Measurements from ENCODE around the gene MTRF1L. TPM values are rescaled to one million over a fixed set of nuclear protein-coding genes. Genes with fewer than 3 reads are reported as not detected.
"Not testable (repeated sequence)": the region's sequence is repeated elsewhere in the genome, so short reads cannot be mapped to it uniquely, and the experiment has no call there.

Gene MTRF1L
- total RNA-seq, 2 donors from 2014 or later: 28.3 to 36.1 TPM

DNA sequence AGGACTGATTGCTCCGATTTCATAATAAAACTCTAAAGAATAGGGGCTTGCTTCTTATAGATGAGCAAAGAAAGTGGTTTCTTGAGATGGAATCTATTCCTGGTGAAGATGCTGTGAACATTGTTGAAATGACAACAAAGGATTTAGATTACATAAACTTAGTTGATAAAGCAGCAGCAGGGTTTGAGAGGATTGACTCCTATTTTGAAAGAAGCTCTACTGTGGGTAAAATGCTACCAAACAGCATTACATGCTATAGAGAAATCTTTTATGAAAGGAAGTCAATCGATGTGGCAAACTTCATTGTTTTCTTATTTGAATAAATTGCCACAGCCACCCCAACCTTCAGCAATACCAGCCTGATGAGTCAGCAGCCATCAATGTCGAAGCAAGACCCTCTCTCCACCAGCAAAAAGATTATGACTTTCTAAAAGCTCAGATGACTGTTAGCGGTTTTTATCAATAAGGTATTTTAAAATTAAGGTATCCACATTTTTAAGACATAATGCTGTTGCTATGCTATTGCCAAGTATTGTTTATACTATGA, 12.7 kb upstream of the MTRF1L start:
- intact Hi-C loops (cut with DNase I): no loop called here
- DNase-seq: no peak
- ATAC-seq: no peak

DNA sequence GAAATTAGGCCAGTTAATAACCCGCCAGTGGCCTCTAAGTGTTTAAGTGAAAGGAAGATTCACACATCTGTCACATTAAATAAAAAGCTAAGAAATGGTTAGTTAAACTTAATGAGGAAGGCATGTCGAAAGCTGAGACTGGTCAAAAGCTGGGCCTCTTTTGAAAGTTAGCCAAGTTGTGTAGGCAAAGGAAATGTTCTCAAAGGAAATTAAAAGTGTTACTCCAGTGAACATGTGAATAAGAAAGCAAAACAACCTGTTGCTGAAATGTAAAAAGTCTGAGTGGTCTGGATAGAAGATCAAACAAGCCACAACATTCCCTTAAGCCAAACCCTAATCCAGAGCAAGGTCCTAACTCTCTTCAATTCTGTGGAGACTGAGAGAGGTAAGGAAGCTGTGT, 10.9 kb upstream of the MTRF1L start:
- no peak for DNase-seq
- no peak for ATAC-seq
- intact Hi-C loops (cut with DNase I): no loop called here

DNA sequence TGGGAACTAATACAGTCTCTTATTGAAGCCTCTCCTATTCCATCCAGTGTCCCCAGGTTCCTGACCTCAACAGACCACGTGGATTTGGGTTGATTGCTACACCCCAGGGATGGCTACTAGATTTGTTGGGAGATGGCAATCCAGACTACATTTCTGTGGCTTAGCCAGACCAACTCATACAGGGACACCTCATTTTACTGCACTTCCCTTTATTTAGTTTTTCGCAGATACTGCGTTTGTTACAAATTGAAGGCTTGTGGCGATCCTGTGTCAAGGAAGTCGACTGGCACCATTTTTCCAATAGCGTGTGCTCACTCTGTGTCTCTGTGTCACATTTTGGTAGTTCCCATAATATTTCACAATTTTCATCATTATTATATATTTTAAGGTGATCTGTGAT, 10.3 kb upstream of the MTRF1L start:
- ATAC-seq: no peak
- no peak for DNase-seq
- intact Hi-C loops (cut with DNase I): no loop called here

DNA sequence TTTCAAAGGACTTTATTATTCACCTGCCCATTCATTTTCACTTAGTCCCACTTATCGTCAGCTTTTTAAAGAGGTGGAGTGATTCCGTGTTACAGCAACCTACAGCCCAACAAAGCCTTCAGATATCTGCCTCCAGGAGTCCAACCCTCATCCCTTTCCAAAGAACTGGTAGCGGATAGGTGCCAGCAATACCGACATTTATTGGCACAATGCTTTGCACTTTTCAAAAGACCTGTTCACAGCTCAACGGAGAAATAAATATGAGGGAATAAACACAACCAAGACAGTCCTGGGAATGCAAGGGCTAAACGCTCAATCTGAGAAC, 819 bp upstream of the MTRF1L start:
- intact Hi-C loops (cut with DNase I): loop anchor here in 1 of 2 donors (2.0 kb wide), 1 partner anchor 21 kb away; the partner anchor contains the start of gene FBXO5
- ATAC-seq: peak in 1 of 2 donors; percentile 13

DNA sequence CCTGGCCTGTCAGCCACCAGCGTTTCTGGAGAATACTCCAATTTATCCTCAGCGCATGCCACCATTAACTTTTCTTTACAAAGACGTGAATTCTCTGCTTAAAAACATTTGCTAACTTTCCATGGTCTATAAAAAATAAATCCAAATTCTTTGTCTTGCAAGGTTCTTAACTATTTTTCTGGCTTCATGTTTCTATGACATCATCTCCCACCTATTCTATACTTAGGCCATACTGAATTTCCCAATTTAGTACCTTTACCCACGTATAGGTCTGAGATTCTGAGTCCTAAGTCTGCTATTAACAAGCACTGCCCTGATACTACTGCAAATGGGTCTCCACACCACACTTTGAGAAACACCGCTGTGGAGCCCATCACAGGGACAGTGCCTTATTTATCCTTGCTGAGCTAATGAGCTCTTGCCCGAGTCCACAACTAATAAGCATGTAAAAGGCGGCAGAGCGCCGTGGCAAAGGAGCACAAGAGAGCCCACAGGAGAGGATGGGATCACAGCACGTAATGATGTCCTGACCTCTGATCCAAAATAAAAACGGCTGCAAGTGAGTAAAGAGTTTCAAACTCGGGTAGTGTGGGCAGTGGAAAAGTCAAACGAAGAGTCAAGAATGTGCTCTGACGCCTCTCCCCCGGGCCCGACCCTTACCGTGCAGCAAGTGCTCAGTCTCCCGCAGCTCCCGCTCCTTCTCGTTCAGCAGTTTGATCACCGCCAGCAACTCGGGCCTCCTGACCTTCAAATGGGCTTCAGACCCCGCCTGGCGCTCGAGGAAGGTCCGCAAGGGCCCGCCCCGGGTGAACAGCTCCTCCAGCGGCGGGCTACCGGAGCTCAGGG, 519 bp downstream of the MTRF1L start:
- intact Hi-C loops (cut with DNase I): loop anchor here in 1 of 2 donors (2.0 kb wide), 1 partner anchor 19 kb away; the partner anchor contains the start of gene FBXO5
- peak; percentile 3 to 12 for ATAC-seq
- DNase-seq: no peak

More for the DNA sequence above, 819 bp upstream of the MTRF1L start:
- no peak for DNase-seq

DNA sequence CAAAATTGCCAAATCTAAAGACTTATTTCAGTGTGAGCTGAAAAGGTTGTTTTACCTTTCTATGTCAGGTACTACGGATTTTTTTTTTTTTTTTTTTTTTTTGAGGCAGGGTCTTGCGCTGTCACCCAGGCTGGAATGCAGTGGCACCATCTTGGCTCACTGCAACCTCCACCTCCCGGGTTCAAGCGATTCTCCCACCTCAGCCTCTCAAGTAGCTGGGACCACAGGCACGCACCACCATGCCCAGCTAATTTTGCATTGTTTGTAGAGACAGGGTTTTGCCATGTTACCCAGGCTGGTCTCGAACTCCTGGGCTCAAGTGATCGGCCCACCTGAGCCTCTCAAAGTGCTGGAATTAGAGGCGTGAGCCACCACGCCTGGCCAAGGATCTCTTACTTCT, 1.7 kb downstream of the MTRF1L start:
- DNase-seq; intact Hi-C loops (cut with DNase I): not testable (repeated sequence)

DNA sequence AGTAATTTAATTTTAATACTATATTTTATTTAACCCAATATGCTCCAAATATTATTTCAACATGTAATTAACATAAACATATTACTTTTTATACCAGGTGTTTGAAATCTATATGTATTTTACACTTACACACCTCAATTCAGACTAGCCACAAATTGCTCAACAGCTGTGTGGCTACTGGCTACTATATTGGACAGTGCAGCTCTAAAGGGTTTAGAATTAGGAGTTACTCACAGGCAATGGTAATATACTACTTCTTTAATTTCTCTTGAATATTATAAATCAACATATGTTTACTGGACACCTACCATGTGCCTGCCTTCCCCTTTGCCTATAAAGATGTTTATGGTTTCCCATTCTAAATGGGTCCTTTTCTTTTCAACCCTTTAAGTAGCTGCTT, 2.3 kb downstream of the MTRF1L start:
- DNase-seq (no peak), ATAC-seq (no peak)
- intact Hi-C loops (cut with DNase I): no loop called here

More for the DNA sequence above, 1.7 kb downstream of the MTRF1L start:
- not testable (repeated sequence) for ATAC-seq

- DNase-seq; ATAC-seq; intact Hi-C loops (cut with DNase I): not testable (repeated sequence)
Observed at GRCh38 chr6:152999538-152999937, 3.0 kb downstream of the MTRF1L start.

- ATAC-seq: no peak
- DNase-seq: no peak
- intact Hi-C loops (cut with DNase I): no loop called here
Observed at GRCh38 chr6:152993847-152994246, 8.7 kb downstream of the MTRF1L start.

DNA sequence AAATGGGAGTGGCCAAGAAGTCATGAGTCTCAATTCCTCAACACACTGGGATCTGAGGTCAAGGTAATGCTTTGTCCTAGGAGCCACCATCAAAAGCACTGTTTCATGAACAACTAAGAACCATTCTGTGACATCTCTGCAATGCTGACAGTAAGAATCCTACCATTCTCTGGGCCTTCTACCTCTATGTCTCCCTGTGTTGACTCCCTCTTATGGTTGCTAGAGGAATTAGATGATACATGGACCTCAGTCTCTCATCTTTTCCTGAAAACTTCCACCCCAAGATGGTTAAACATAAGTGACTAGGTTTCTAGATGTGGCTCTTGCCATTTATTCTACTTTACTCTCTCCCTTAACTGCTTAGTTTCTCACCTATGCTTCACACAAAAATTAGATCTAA, 9.1 kb downstream of the MTRF1L start:
- intact Hi-C loops (cut with DNase I): no loop called here
- DNase-seq (no peak), ATAC-seq (no peak)

GRCh38 chr6:152986978-152987377, 15.5 kb downstream of the MTRF1L start:
- no peak for ATAC-seq

DNA sequence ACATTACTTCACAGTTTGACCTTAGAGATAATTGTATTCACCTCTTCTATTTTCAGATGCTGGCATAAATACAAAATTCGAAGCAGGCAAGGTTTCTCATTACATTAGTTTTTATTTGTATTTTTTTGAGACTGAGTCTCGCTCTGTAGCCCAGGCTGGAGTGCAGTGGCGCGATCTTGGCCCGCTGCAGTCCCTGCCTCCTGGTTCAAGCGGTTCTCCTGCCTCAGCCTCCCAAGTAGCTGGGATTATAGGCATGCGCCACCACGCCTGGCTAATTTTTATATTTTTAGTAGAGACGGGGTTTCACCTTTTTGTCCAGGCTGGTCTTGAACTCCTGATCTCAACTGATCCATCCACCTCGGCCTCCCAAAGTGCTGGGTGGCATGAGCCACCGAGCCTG, 17.2 kb downstream of the MTRF1L start:
- intact Hi-C loops (cut with DNase I); DNase-seq; ATAC-seq: not testable (repeated sequence)

More at GRCh38 chr6:152986978-152987377, 15.5 kb downstream of the MTRF1L start:
- intact Hi-C loops (cut with DNase I): no loop called here
- DNase-seq: no peak

- no peak for ATAC-seq
- intact Hi-C loops (cut with DNase I): no loop called here
- no peak for DNase-seq
Observed at GRCh38 chr6:152984513-152984872, 18.0 kb downstream of the MTRF1L start.

DNA sequence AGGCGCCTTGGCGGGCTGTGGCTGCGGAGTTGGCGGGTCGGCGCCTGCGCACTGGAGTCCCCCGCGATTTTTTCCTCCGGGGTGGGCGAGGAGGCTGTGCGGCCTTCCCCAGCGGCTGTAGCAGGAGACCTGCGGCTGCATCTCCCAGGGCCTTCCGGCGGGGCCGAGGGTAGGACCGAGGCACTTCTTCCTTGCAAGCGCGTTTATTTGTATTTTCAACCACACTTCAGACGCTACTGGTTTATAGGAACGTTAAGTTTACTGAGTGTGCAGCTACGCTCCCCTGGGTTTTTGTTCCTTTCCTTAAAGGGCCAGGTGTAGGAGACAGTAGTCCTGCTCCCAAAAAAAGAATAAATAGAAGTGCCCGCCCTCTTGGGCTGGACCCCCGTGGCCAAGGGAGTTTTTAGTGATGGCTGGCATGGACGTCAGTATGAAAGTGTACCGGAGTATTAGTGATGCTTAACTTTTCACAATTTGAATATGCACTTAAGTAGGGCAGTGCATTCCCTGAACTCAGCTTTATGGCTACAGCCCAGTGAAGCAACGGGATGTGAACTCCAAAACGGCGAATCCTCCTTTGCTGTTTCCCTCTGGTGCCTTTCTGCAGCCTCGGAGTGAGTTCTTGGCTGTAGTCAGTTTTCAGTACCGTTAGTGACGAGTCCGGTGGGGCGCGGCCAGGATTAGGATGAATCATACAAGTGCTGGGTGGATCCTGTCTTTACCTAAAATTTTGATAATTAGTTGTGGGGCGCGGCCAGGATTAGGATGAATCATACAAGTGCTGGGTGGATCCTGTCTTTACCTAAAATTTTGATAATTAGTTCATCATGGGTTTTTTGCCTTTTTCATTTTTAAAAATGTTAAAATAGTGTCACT, 18.6 kb downstream of the MTRF1L start:
- DNase-seq (peak; percentile 95), ATAC-seq (peak; percentile 24 to 76)
- intact Hi-C loops (cut with DNase I): loop anchor here in 1 of 2 donors (2.0 kb wide), 1 partner anchor 19 kb away; the partner anchor contains the start of gene MTRF1L

DNA sequence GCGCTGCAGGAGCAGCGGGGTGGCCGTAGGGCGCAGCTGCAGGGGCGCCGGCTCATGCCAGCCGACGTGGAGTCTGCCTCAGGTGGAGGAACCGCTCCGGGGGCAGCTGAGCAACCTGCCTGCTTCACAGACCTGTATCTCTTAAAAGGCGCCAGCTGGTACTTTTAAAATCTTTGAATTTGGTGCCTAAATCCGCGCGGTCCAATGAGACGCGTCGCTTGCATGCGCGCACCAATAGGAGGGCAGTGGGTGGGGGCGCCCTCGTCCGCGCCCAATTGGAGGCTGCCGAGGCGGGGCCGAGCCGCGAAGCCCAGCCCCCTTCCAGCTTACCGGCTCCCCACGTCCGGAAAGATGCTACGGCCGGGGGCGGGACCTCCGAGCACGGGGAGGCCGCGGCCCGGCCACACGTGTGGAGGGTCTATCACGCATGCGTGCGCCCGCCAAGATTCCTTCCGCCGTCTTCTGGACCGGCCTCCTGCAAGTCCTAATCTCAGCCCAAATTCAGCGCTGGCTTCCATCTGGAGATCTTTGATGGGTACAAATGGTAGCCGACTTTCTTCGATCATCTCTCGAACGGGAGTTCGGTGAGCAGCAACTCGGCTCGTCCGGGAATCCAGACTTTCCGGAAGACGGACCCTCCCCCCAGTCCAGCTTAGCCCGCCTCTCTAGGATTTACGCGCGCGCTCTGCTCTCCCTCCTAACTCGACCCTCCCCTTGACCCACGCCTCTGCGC, 19.4 kb downstream of the MTRF1L start, which contains the start of gene FBXO5:
Gene FBXO5 (minus strand): TSS at position 138 of the 733 bp plus-strand sequence. CDS start 82 bp downstream, at position 56.
- DNase-seq (peak; percentile 98), ATAC-seq (peak; percentile 97)
- intact Hi-C loops (cut with DNase I): loop anchor here in 1 of 2 donors (2.0 kb wide), 1 partner anchor 20 kb away; the partner anchor contains the start of gene MTRF1L

DNA sequence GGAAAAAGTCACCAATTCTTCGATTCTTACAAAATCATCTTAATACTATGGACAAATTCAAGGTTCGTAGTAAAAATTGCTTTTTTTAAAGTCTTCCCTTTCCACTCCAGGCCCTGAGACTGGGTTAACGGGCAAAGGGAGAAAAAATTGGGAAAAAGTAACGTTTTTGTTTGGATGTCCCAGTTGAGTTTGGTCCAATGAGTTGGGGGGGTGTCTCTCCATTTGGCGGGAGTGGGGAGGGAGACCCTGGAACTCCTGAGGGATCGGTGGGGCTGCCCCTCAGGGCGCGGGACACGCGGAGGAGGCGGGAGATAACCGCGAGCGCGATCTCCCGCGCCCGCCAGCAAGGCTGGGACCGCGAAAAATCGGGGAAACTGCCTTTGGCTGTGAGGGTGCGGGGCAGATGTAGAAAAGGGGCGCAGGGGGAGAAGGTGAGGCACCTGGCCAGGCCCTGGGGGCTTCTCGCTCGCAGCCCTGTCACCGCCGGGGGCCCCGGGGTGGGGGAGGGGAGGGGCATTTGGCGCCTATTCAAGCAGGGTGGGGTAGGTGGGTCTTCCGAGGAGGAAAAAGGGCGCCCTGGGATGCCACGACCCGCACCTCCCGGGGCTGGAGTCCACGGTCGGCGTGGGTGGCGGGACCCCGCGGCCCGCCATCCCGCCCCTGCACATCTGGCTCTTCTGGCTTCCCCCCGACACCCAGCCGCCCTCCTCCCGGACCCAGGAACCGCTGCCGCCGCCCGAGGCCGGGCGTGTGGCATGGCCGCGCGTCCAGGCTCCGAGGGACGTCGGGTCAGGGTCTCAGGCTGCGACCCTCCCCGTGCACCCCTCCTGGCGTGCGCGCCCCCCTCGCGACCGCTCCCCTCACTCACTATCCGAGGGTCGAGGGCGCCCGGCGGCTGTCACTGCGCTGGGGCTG, 20.3 kb downstream of the MTRF1L start:
- intact Hi-C loops (cut with DNase I): loop anchor here in 1 of 2 donors (2.0 kb wide), 1 partner anchor 21 kb away; the partner anchor contains the start of gene MTRF1L
- ATAC-seq (no peak), DNase-seq (no peak)

DNA sequence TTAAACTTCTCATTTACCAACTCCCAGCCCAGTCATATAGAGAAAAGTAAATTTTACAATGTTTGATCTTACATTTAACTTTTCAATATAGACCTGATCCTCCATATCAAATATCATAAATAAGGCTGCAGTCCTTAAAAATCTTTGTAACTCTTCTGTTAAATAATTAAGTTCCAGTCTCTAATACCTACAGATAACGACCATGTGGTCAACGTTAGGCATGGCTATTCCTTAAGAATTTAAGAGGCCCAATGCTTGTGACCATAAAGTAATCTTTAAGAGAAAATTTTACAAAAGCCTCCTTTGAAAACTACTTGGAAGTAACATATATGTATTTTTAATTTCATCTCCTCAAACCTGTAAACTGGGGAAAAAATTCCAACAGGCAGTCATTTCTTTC, 21.3 kb downstream of the MTRF1L start:
- ATAC-seq: no peak
- intact Hi-C loops (cut with DNase I): no loop called here

DNA sequence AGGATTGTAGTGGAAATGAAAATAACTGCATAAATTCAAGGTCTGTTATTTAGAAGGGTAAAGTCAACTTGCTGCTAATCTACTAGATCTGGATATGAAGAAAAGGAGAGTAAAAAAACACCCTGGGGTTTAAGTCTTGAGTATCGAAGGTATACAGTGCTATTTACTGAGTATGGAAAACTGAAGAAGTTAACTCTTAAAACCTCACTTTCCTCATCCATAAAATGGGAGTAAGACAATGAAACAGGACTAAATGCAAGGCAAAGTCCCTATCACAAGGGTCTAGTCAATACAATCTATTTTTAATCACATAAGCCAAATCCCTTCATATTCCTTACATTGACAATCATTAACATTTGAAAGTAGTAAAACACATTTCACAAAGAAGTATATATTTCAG, 21.9 kb downstream of the MTRF1L start:
- intact Hi-C loops (cut with DNase I): no loop called here
- no peak for ATAC-seq
- DNase-seq: no peak

More for the DNA sequence above, 21.3 kb downstream of the MTRF1L start:
- DNase-seq: no peak

Data from left cardiac atrium (tissue), 4 donors.